A375 (cell line): Measurements from ENCODE around the gene COPS7B. TPM values are rescaled to one million over a fixed set of nuclear protein-coding genes. Genes with fewer than 3 reads are reported as not detected.

Experiments used
- small RNA-seq: library from RNA; depleted of rRNA; stranded (forward); fragments of <200 nt; gene quantifications from one replicate; pipeline ENCODE3, GENCODE V24; 2014
- total RNA-seq: library from RNA; depleted of rRNA; stranded (reverse); fragments of >200 nt; shearing (Covaris generic); gene quantifications from 2 replicates; pipeline ENCODE4 v1.2.3, GENCODE V29; 2014; rRNA removed

The COPS7B gene
- total RNA-seq: 23.2 and 27.6 TPM in 2 replicates

GRCh38 chr2:231786177-231786916, at the start of gene COPS7B:
COPS7B (plus strand) TSS chr2:231786445; CDS start chr2:231788571, 2,126 bp downstream.

GRCh38 chr2:231780909-231781797, 5.1 kb upstream of the COPS7B start, which contains the start of gene PDE6D:
PDE6D (minus strand) TSS chr2:231781282; CDS start chr2:231781114, 168 bp downstream.

Small RNAs within 50 kb of the gene (small RNA-seq; reads per million reads assigned to genes)
- gene AC073476.4: not detected

Other genes starting within 250 kb of the COPS7B start
- gene TEX44, start 193.6 kb upstream of the COPS7B start, total RNA-seq: not detected in 2 replicates
- 809 and 833 TPM in 2 replicates for gene PTMA, start 77.9 kb upstream of the COPS7B start, total RNA-seq
- 22.3 and 23.4 TPM in 2 replicates for gene PDE6D, start 5.2 kb upstream of the COPS7B start, total RNA-seq
- 0.50 and 2.9 TPM in 2 replicates for gene NPPC, start 140.0 kb downstream of the COPS7B start, total RNA-seq
- 21.4 and 28.1 TPM in 2 replicates for gene DIS3L2, start 175.3 kb downstream of the COPS7B start, total RNA-seq